GM12878 (cell line): ENCODE data around the gene ATN1. TPM values are rescaled to one million over a fixed set of nuclear protein-coding genes. Genes with fewer than 3 reads are reported as not detected.
A peak's percentile ranks its signal among the peaks of the same experiment; 100 is the strongest.

ENCODE experiments used
- ATAC-seq: fragments of 200-7000 bp; cut with Tn5 transposase; 3 replicates; pipeline ENCODE4 v1.9.1; 2020; ENCODE audit warnings: mild to moderate bottlenecking, moderate library complexity
- BruUV-seq: library from RNA; stranded (reverse); fragments of 400-500 nt; replicated peaks from 2 replicates; lab custom pipeline; 2021; lab: Mats Ljungman, UMichigan
- CTCF ChIA-PET: fragments of 300-600 bp; sonication (Branson Sonifier 250); formaldehyde crosslinking; extraction: SDS; loops from one replicate; lab custom pipeline; 2021; ENCODE audit warnings: inconsistent platforms; lab: Yijun Ruan, JAX
- POLR2A ChIA-PET: fragments of 350-600 bp; formaldehyde crosslinking; extraction: SDS; loops from one replicate; lab custom pipeline; 2021; ENCODE audit warnings: inconsistent platforms; lab: Charles Lee
- RAD21 ChIA-PET: fragments of 300-600 bp; sonication (Branson Sonifier 250); formaldehyde crosslinking; loops from one replicate; lab custom pipeline; 2023; ENCODE audit warnings: antibody characterized with exemption; ENCODE audit not compliant: unreplicated experiment; lab: Charles Lee
- SMC1A ChIA-PET: fragments of 300-600 bp; sonication (Branson Sonifier 250); formaldehyde crosslinking; loops from one replicate; lab custom pipeline; 2023; ENCODE audit not compliant: unreplicated experiment, uncharacterized antibody; lab: Charles Lee
- DNase-seq: peaks from one replicate; pipeline ENCODE4 v3.0.0-alpha.2; 2011; ENCODE audit warnings: low read depth, low spot score
- FAIRE-seq: peaks from 3 replicates; lab custom pipeline; 2011; peaks lifted over from hg19 to GRCh38; lab: Jason Lieb, UNC
- H2AFZ ChIP-seq: 2 replicates; pipeline ENCODE4 v1.6.0; 2011; ENCODE audit warnings: low read depth, low read length, control low read depth; ENCODE audit not compliant: control insufficient read depth
- H3K27ac ChIP-seq: 2 replicates; pipeline ENCODE4 v1.5.1; 2011; ENCODE audit warnings: control low read depth; ENCODE audit not compliant: control insufficient read depth, insufficient read depth
- H3K27me3 ChIP-seq, 2 experiments: replicated peaks in 1 of 2; 2 replicates each; pipeline versions ENCODE4 v1.6.0 to v1.6.1; 2011; ENCODE audit warnings: low read length in 1 of 2; ENCODE audit not compliant: control insufficient read depth in 2 of 2, insufficient read depth in 2 of 2
- H3K36me3 ChIP-seq, 2 experiments: 2 replicates each; pipeline ENCODE4 v1.5.1; 2011; ENCODE audit warnings: low read length in 1 of 2; ENCODE audit not compliant: control insufficient read depth in 2 of 2, insufficient read depth in 2 of 2
- H3K4me1 ChIP-seq: 2 replicates; pipeline ENCODE4 v1.6.1; 2011; ENCODE audit warnings: mild to moderate bottlenecking, low read length, moderate library complexity, mixed read lengths; ENCODE audit not compliant: control insufficient read depth, insufficient read depth
- H3K4me2 ChIP-seq: 2 replicates; pipeline ENCODE4 v1.6.0; 2011; ENCODE audit warnings: control low read depth; ENCODE audit not compliant: control insufficient read depth, insufficient read depth
- H3K4me3 ChIP-seq: fragments of 200-600 bp; sonication (generic); 2 replicates; pipeline ENCODE4 v1.5.1; 2016
- H3K79me2 ChIP-seq: 2 replicates; pipeline ENCODE4 v1.6.0; 2011; ENCODE audit warnings: low read length; ENCODE audit not compliant: control insufficient read depth, insufficient read depth
- H3K9ac ChIP-seq: 2 replicates; pipeline ENCODE4 v1.8.0; 2011; ENCODE audit warnings: low read length, control low read depth, mixed read lengths; ENCODE audit not compliant: control insufficient read depth, insufficient read depth
- H3K9me3 ChIP-seq: replicated peaks from 3 replicates; pipeline ENCODE4 v1.5.1; 2011; ENCODE audit warnings: mild to moderate bottlenecking, low read length; ENCODE audit not compliant: control insufficient read depth, insufficient read depth
- H4K20me1 ChIP-seq: 2 replicates; pipeline ENCODE4 v1.6.0; 2011; ENCODE audit not compliant: control insufficient read depth, insufficient read depth
- BCL11A ChIP-seq: IDR thresholded peaks from 2 replicates; pipeline ENCODE4 v1.6.1; 2011; ENCODE audit warnings: low read depth, low read length
- HDAC6 ChIP-seq: fragments of 200-600 bp; sonication (generic); IDR thresholded peaks from one replicate; pipeline ENCODE4 v1.8.0; 2017; ENCODE audit warnings: antibody characterized with exemption; ENCODE audit not compliant: unreplicated experiment
- HDGF ChIP-seq: fragments of 450-650 bp; IDR thresholded peaks from 2 replicates; pipeline ENCODE4 v1.6.1; 2016; ENCODE audit warnings: antibody characterized with exemption
- NBN ChIP-seq: fragments of 450-650 bp; IDR thresholded peaks from 2 replicates; pipeline ENCODE4 v1.6.1; 2016
- NFXL1 ChIP-seq: fragments of 450-650 bp; IDR thresholded peaks from 2 replicates; pipeline ENCODE4 v1.6.1; 2017; ENCODE audit warnings: antibody characterized with exemption, mild to moderate bottlenecking, borderline replicate concordance
- ZNF384 ChIP-seq: IDR thresholded peaks from 2 replicates; pipeline ENCODE4 v1.6.1; 2012; ENCODE audit warnings: low read depth, mild to moderate bottlenecking, low read length, improper control_type of control experiment, borderline replicate concordance
- WGBS: methylation state at CpG from one replicate; pipeline ENCODE4 v1.1.6; 2016; ENCODE audit warnings: low lambda C conversion rate; ENCODE audit not compliant: insufficient replicate concordance, insufficient coverage; ENCODE audit errors: missing lambda C conversion rate; 5-methylcytosine and 5-hydroxymethylcytosine counted together
- in situ Hi-C: fragments of 300-500 bp; cut with MboI; formaldehyde crosslinking; loops from 9 replicates; pipeline ENCODE4 v1.14.3; 2018; ENCODE audit warnings: mixed read lengths
- intact Hi-C: fragments of 100-400 bp; cut with micrococcal nuclease; formaldehyde crosslinking; loops from one replicate; pipeline ENCODE4 v1.14.2; 2022; ENCODE audit not compliant: unreplicated experiment
- polyA plus RNA-seq, 11 experiments: library from polyadenylated mRNA; depleted of rRNA in 4 of 11; unstranded in 6 of 11; stranded (reverse) in 5 of 11; fragments of >200 nt; fragmentation: Nextera tagmentation in 4 of 11; fragmentation: Illumina TruSeq in 1 of 11; extraction: Ambion mirVana in 4 of 11; extraction: Trizol in 1 of 11; gene quantifications; 1 replicate in 1 of 11; 2 replicates in 10 of 11; pipeline versions ENCODE4 v1.2.1 to v1.2.3, GENCODE V29; 2011 to 2016; ENCODE audit warnings: inconsistent platforms in 2 of 11, missing spikeins in 2 of 11, low read depth in 1 of 11
- total RNA-seq, 4 experiments: library from RNA; depleted of rRNA in 3 of 4; stranded (reverse); fragments of >200 nt in 3 of 4; fragmentation: Illumina TruSeq in 1 of 4; extraction: Trizol in 1 of 4; gene quantifications; 2 replicates each; pipeline versions ENCODE4 v1.2.1 to v1.2.3, GENCODE V29; 2013 to 2021

The ATN1 gene
- total and polyA plus RNA-seq, 10 of the 15 experiments (the other 5 are each of a cell fraction or from before 2014, with no cell fraction given) = 0.08 to 44.5 (median 5.0) TPM

DNA sequence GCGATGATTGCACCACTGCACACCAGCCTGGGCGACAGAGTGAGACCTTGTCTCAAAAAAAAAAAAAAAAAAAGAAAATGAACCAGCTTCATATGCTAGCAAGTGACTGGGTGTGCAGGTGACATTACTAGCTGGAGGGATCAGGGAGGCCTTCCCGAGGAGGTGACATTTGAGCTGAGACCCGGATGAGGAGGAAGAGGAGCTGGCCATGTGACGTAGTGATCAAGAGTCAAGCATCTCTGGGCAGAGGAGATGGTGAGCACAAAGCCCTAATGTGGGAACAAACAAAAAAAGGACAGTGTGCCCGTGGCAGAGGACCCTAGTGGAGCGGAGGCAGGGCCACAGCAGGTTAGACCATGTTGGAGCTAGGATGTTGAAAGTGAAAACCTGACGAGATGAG, 19.9 kb downstream of the ATN1 start:
- intact Hi-C loops = no loop called here
- Histone ChIP-seq H3K4me3 (no peak overlapping the region; the same call in 1 of the 2 replicates), H3K4me1 (peaks cover 55% of the 10 kb centered on the region), H3K27me3 (no peaks in the 10 kb centered on the region), H3K27ac (no peak overlapping the region; the same call in 1 of the 2 replicates), H3K79me2 (peaks cover 59% of the 10 kb centered on the region), H3K36me3 (peaks cover 0 to 14% of the 10 kb centered on the region in 2 experiments; a peak in 1 of 4 replicates), H3K9me3 (no peaks in the 10 kb centered on the region), H4K20me1 (no peaks in the 10 kb centered on the region), H2AFZ (no peak overlapping the region), H3K9ac (no peak overlapping the region), H3K4me2 (peak overlapping the region; percentile 61)
- FAIRE-seq (no peak), DNase-seq (no peak), ATAC-seq (no peak)
- RAD21 ChIA-PET = interaction anchor here (0.6 to 7.0 kb wide), 5 partner anchors 13 to 162 kb away, joined by 3 to 426 read pairs (median 6); partner anchors contain the start of gene C1RL
- TF ChIP-seq BCL11A (no peak), NFXL1 (no peak), ZNF384 (0 out of 2 replicates have a peak, but pooled peaks have one; percentile 15), HDAC6 (no peak), NBN (0 out of 2 replicates have a peak, but pooled peaks have one; percentile 9), HDGF (0 out of 2 replicates have a peak, but pooled peaks have one; percentile 8)
- SMC1A ChIA-PET = interaction anchor here (0.6 to 11.6 kb wide), 6 partner anchors 13 to 164 kb away, joined by 3 to 395 read pairs (median 36); partner anchors contain the start of gene C1RL
- CTCF ChIA-PET = interaction anchor here (0.8 to 11.6 kb wide), 7 partner anchors 10 to 161 kb away, joined by 3 to 645 read pairs (median 11); partner anchors contain the start of genes C1R and C1RL
- 51% methylated on average over 8 of the region's 8 CpGs for WGBS
- BruUV-seq = no TSS peak
- in situ Hi-C loops = no loop called here
- POLR2A ChIA-PET = interaction anchor here (0.7 to 17.8 kb wide), 9 partner anchors 9 to 230 kb away, joined by 3 to 524 read pairs (median 4); partner anchors contain the start of genes CDCA3, LPCAT3 and USP5
